DND-41 (cell line): ENCODE data around the gene C2orf74.

Experiments
- ATAC-seq: fragments of 200-7000 bp; cut with Tn5 transposase; 3 replicates; pipeline ENCODE4 v1.9.1; 2021; ENCODE audit warnings: low read depth; ENCODE audit not compliant: insufficient read depth
- DNase-seq: peaks from one replicate; pipeline ENCODE4 v3.0.0-alpha.2; 2020
- H2AFZ ChIP-seq: 2 replicates; pipeline ENCODE4 v1.6.0; 2012; ENCODE audit warnings: low read depth, low read length
- H3K27ac ChIP-seq: 2 replicates; pipeline ENCODE4 v1.5.1; 2012; ENCODE audit warnings: low read length, inconsistent platforms
- H3K27me3 ChIP-seq: fragments of 200-600 bp; sonication (generic); 2 replicates; pipeline ENCODE4 v1.6.0; 2012; ENCODE audit warnings: low read length, mild to moderate bottlenecking, inconsistent platforms; ENCODE audit not compliant: insufficient read depth, poor library complexity
- H3K36me3 ChIP-seq: 2 replicates; pipeline ENCODE4 v1.5.1; 2012; ENCODE audit warnings: low read length, inconsistent platforms; ENCODE audit not compliant: insufficient read depth
- H3K4me1 ChIP-seq: 2 replicates; pipeline ENCODE4 v1.5.1; 2012; ENCODE audit warnings: mild to moderate bottlenecking, low read length; ENCODE audit not compliant: insufficient read depth
- H3K4me2 ChIP-seq: 2 replicates; pipeline ENCODE4 v1.6.0; 2012; ENCODE audit warnings: mild to moderate bottlenecking, moderate library complexity, low read length, inconsistent platforms; ENCODE audit not compliant: insufficient read depth
- H3K4me3 ChIP-seq, 2 experiments: fragments of 200-600 bp in 1 of 2; shearing (Covaris generic) in 1 of 2; 2 replicates each; pipeline ENCODE4 v1.5.1; 2012 to 2016; ENCODE audit warnings: inconsistent platforms in 2 of 2, low read length in 2 of 2, mild to moderate bottlenecking in 2 of 2, low read depth in 1 of 2, moderate library complexity in 1 of 2
- H3K79me2 ChIP-seq: 2 replicates; pipeline ENCODE4 v1.6.0; 2012; ENCODE audit warnings: low read length, inconsistent platforms; ENCODE audit not compliant: insufficient read depth
- H3K9ac ChIP-seq: 2 replicates; pipeline ENCODE4 v1.6.0; 2012; ENCODE audit warnings: low read depth, mild to moderate bottlenecking, inconsistent platforms, low read length, moderate library complexity
- H3K9me3 ChIP-seq: 2 replicates; pipeline ENCODE4 v1.5.1; 2012; ENCODE audit warnings: low read length, moderate library complexity, mild to moderate bottlenecking, inconsistent platforms; ENCODE audit not compliant: insufficient read depth, severe bottlenecking
- H4K20me1 ChIP-seq: 2 replicates; pipeline ENCODE4 v1.6.0; 2012; ENCODE audit warnings: low read length; ENCODE audit not compliant: insufficient read depth
- CTCF ChIP-seq: IDR thresholded peaks from 2 replicates; pipeline ENCODE4 v1.5.1; 2012; ENCODE audit warnings: borderline replicate concordance, low read length, moderate library complexity, mild to moderate bottlenecking; ENCODE audit not compliant: poor library complexity, severe bottlenecking; ENCODE audit errors: extremely low read depth
- EZH2 ChIP-seq: IDR thresholded peaks from 3 replicates; pipeline ENCODE4 v1.6.1; 2012; ENCODE audit warnings: borderline replicate concordance, low read depth, mild to moderate bottlenecking, moderate library complexity, low read length, inconsistent platforms; ENCODE audit not compliant: severe bottlenecking

The C2orf74 gene

GRCh38 chr2:61135510-61135909 is 26.5 kb upstream of the C2orf74 start:
- ATAC-seq (peak; percentile 79), DNase-seq (no peak)
- H3K79me2 ChIP-seq, result no peaks in the 10 kb centered on the region
- H2AFZ ChIP-seq, result no peak overlapping the region
- no peak overlapping the region for H3K27ac ChIP-seq
- no peaks in the 10 kb centered on the region for H3K27me3 ChIP-seq
- no peak for TF ChIP-seq EZH2
- peak; percentile 66 for TF ChIP-seq CTCF
- H4K20me1 ChIP-seq, result no peaks in the 10 kb centered on the region
- H3K4me3 ChIP-seq, result no peak overlapping the region
- H3K9me3 ChIP-seq, result no peaks in the 10 kb centered on the region
- H3K4me2 ChIP-seq, result no peak overlapping the region
- H3K36me3 ChIP-seq, result no peaks in the 10 kb centered on the region
- no peak overlapping the region for H3K9ac ChIP-seq
- no peaks in the 10 kb centered on the region for H3K4me1 ChIP-seq

GRCh38 chr2:61138859-61139258 is 23.1 kb upstream of the C2orf74 start:
- no peak for TF ChIP-seq EZH2
- ATAC-seq, result no peak

GRCh38 chr2:61141151-61141550 is 20.8 kb upstream of the C2orf74 start:
- no peak for ATAC-seq
- no peak for DNase-seq
- Histone ChIP-seq H3K9ac (no peak overlapping the region), H3K9me3 (no peaks in the 10 kb centered on the region), H2AFZ (no peak overlapping the region), H3K4me2 (no peak overlapping the region), H3K79me2 (no peaks in the 10 kb centered on the region), H3K27ac (no peak overlapping the region), H3K27me3 (no peaks in the 10 kb centered on the region), H4K20me1 (no peaks in the 10 kb centered on the region), H3K4me1 (no peaks in the 10 kb centered on the region), H3K36me3 (no peaks in the 10 kb centered on the region), H3K4me3 (no peak overlapping the region)
- no peak for TF ChIP-seq CTCF
- no peak for TF ChIP-seq EZH2

More at GRCh38 chr2:61138859-61139258, 23.1 kb upstream of the C2orf74 start:
- Histone ChIP-seq H3K79me2 (no peaks in the 10 kb centered on the region), H3K9ac (no peak overlapping the region), H3K27me3 (no peaks in the 10 kb centered on the region), H2AFZ (no peak overlapping the region), H3K9me3 (no peaks in the 10 kb centered on the region), H4K20me1 (no peaks in the 10 kb centered on the region), H3K27ac (no peak overlapping the region), H3K4me1 (no peaks in the 10 kb centered on the region), H3K4me2 (no peak overlapping the region), H3K4me3 (no peak overlapping the region), H3K36me3 (no peaks in the 10 kb centered on the region)
- DNase-seq, result no peak

GRCh38 chr2:61144697-61145268 is 17.2 kb upstream of the C2orf74 start:
- Histone ChIP-seq H2AFZ (no peak overlapping the region), H3K27me3 (no peaks in the 10 kb centered on the region), H3K79me2 (no peaks in the 10 kb centered on the region), H3K4me2 (no peak overlapping the region), H3K4me1 (no peaks in the 10 kb centered on the region), H3K27ac (no peak overlapping the region), H3K36me3 (no peaks in the 10 kb centered on the region), H3K9me3 (no peaks in the 10 kb centered on the region), H4K20me1 (no peaks in the 10 kb centered on the region), H3K4me3 (no peak overlapping the region), H3K9ac (no peak overlapping the region)
- ATAC-seq (no peak), DNase-seq (no peak)
- TF ChIP-seq CTCF (no peak), EZH2 (no peak)
